Measurements from ENCODE around the gene SNRNP25. TPM values are rescaled to one million over a fixed set of nuclear protein-coding genes. Genes with fewer than 3 reads are reported as not detected.

The SNRNP25 gene
- 14.7 TPM for total RNA-seq
- 60.3 TPM for polyA plus RNA-seq (ENCODE audit: insufficient read depth, low read depth, low replicate concordance)
- long read RNA-seq, donor 1, transcript SNRNP25-201 (5 exons, 1,905 nt), result major isoform, 25 of 50 reads
- long read RNA-seq, donor 1, partial matches to known transcripts, result 25 of 50 reads
- long read RNA-seq, donor 1, other reads (novel, unspliced or antisense), result 0 of 50 reads
- long read RNA-seq, donor 2, transcript SNRNP25-201 (5 exons, 1,905 nt), result major isoform, 26 of 27 reads
- long read RNA-seq, donor 2, partial matches to known transcripts, result 0 of 27 reads
- long read RNA-seq, donor 2, other reads (novel, unspliced or antisense), result 0 of 27 reads
- long read RNA-seq, donor 3, transcript SNRNP25-201 (5 exons, 1,905 nt), result major isoform, 18 of 19 reads
- long read RNA-seq, donor 3, partial matches to known transcripts, result 0 of 19 reads
- long read RNA-seq, donor 3, other reads (novel, unspliced or antisense), result 0 of 19 reads
- long read RNA-seq, donor 4, transcript SNRNP25-201 (5 exons, 1,905 nt), result major isoform, 26 of 26 reads
- long read RNA-seq, donor 4, partial matches to known transcripts, result 0 of 26 reads
- long read RNA-seq, donor 4, other reads (novel, unspliced or antisense), result 0 of 26 reads
- long read RNA-seq, donor 5, partial matches to known transcripts, result 0 of 1 reads
- long read RNA-seq, donor 5, other reads (novel, unspliced or antisense), result 0 of 1 reads
- long read RNA-seq, donor 6, transcript SNRNP25-201 (5 exons, 1,905 nt), result major isoform, 25 of 28 reads
- long read RNA-seq, donor 6, partial matches to known transcripts, result 0 of 28 reads
- long read RNA-seq, donor 6, other reads (novel, unspliced or antisense), result 0 of 28 reads
- long read RNA-seq, donor 7, transcript SNRNP25-201 (5 exons, 1,905 nt), result major isoform, 9 of 10 reads
- long read RNA-seq, donor 7, partial matches to known transcripts, result 1 of 10 reads
- long read RNA-seq, donor 7, other reads (novel, unspliced or antisense), result 0 of 10 reads
- long read RNA-seq, donor 8, transcript SNRNP25-201 (5 exons, 1,905 nt), result major isoform, 27 of 32 reads
- long read RNA-seq, donor 8, partial matches to known transcripts, result 5 of 32 reads
- long read RNA-seq, donor 8, other reads (novel, unspliced or antisense), result 0 of 32 reads
- long read RNA-seq, donor 9, transcript SNRNP25-201 (5 exons, 1,905 nt), result major isoform, 7 of 8 reads
- long read RNA-seq, donor 9, partial matches to known transcripts, result 0 of 8 reads
- long read RNA-seq, donor 9, other reads (novel, unspliced or antisense), result 0 of 8 reads
- long read RNA-seq, donor 10, transcript SNRNP25-201 (5 exons, 1,905 nt), result major isoform, 17 of 21 reads
- long read RNA-seq, donor 10, partial matches to known transcripts, result 0 of 21 reads
- long read RNA-seq, donor 10, other reads (novel, unspliced or antisense), result 0 of 21 reads

DNA sequence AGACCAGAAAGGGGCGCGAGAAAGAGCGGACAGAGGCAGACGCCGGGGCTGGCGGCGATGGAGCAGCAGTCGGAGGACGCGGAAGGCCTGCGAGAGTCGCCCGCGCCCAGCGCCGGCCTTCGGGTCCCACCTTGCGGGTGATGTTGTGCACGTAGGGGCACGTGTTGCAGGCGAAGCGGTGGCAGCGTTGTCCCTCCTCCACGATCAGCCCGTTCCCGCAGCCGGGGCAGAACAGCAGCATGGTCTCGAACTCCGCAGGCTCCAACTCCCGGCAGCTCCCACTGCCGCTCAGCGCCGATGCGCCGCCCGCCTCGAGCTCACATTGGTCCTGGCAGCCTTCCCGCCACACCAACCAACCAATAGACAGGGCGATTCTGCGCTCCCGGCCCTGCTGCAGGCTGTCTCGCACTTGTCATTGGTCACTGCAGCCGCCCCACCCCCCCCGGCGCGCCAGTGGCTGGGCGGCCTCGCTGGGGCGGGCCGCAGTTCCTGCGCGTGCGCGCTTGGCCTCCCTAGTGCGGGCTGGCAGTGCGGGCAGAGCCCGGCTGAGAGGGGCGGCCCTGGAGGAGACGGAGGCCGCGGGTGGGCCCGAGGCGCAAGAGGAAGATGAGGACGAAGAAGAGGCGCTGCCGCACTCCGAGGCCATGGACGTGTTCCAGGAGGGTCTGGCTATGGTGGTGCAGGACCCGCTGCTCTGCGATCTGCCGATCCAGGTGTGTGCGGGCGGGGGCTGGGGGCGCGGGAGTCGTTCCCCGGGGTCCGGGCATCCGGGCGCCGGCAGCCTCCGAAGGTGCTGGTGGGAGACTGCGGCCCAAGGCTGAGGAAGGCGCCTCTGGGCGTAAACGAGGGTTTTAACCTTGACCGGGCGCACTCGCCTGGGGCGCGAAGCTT is at the start of gene SNRNP25, which contains the start of gene POLR3K:
Gene SNRNP25, plus strand, starts transcription at position 483 of the 891 bp plus-strand sequence. Its CDS starts 189 bp downstream, at position 672.
Gene POLR3K, minus strand, starts transcription at position 263 of the 891 bp plus-strand sequence. Its CDS starts 22 bp downstream, at position 241.
- no peaks in the 10 kb centered on the region for H3K27me3 ChIP-seq (ENCODE audit: control insufficient read depth, insufficient read depth, low read length)
- TF ChIP-seq, protein P1, sequence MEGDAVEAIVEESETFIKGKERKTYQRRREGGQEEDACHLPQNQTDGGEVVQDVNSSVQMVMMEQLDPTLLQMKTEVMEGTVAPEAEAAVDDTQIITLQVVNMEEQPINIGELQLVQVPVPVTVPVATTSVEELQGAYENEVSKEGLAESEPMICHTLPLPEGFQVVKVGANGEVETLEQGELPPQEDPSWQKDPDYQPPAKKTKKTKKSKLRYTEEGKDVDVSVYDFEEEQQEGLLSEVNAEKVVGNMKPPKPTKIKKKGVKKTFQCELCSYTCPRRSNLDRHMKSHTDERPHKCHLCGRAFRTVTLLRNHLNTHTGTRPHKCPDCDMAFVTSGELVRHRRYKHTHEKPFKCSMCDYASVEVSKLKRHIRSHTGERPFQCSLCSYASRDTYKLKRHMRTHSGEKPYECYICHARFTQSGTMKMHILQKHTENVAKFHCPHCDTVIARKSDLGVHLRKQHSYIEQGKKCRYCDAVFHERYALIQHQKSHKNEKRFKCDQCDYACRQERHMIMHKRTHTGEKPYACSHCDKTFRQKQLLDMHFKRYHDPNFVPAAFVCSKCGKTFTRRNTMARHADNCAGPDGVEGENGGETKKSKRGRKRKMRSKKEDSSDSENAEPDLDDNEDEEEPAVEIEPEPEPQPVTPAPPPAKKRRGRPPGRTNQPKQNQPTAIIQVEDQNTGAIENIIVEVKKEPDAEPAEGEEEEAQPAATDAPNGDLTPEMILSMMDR (IDR thresholded peaks at IDR 0.05; ENCODE audit: borderline replicate concordance, extremely low read depth, insufficient read depth), result no peak
- intact Hi-C loops (cut with DNase I), result no loop called here
- peak within 1 kb of the TSS; percentile 55 to 90 (median 71) for H3K9ac ChIP-seq (ENCODE audit: low read length in 3 of 3)
- no peaks in the 10 kb centered on the region for H3K9me3 ChIP-seq (ENCODE audit: control insufficient read depth in 2 of 3, insufficient read depth in 1 of 3, low read length in 3 of 3)
- peak within 1 kb of the TSS in 1 of 2 donors; percentile 23 for H3K27ac ChIP-seq (ENCODE audit: low read depth in 2 of 2, low read length in 2 of 2)
- peak; percentile 99 to 100 (median 99) for DNase-seq
- peaks cover 0 to 20% (median 11%) of the 10 kb centered on the region in 3 donors for H3K36me3 ChIP-seq (ENCODE audit: control insufficient read depth in 2 of 3, insufficient read depth in 3 of 3, low read length in 3 of 3)
- peaks cover 0 to 3% (median 2%) of the 10 kb centered on the region in 3 donors for H3K4me1 ChIP-seq (ENCODE audit: control insufficient read depth in 2 of 3, insufficient read depth in 2 of 3, low read depth in 1 of 3, low read length in 3 of 3)
- FAIRE-seq, result no peak
- H3K4me3 ChIP-seq (ENCODE audit: low read length in 3 of 3), result peak within 1 kb of the TSS; percentile 78 to 89 (median 88)

DNA sequence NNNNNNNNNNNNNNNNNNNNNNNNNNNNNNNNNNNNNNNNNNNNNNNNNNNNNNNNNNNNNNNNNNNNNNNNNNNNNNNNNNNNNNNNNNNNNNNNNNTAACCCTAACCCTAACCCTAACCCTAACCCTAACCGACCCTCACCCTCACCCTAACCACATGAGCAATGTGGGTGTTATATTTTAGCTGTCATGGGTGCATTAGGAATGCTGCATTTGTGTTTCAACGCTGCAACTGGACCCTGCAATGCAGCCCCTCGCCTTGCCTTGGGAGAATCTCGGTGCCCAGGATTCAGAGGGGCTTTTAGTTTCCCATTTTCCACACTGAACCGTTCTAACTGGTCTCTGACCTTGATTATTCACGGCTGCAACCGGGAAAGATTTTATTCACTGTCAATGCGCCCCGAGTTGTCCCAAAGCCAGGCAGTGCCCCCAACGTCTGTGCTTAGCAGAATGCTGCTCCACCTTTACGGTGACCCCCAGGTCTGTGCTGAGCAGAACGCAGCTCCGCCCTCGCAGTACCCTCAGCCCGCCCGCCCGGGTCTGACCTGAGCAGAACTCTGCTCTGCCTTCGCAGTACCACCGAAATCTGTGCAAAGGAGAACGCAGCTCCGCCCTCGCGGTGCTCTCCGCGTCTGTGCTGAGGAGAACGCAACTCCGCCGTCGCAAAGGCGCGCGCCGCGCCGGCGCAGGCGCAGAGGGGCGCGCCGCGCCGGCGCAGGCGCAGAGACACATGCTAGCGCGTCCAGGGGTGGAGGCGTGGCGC is 43.5 kb upstream of the SNRNP25 start:
- no peak for FAIRE-seq
- DNase-seq, result peak in 2 of 5 donors; percentile 26 to 59
- H3K27me3 ChIP-seq (ENCODE audit: control insufficient read depth, insufficient read depth, low read length), result no peaks in the 10 kb centered on the region
- TF ChIP-seq, protein P1 (IDR thresholded peaks at IDR 0.05; ENCODE audit: borderline replicate concordance, extremely low read depth, insufficient read depth), result no peak
- no peaks in the 10 kb centered on the region for H3K36me3 ChIP-seq (ENCODE audit: control insufficient read depth in 2 of 3, insufficient read depth in 3 of 3, low read length in 3 of 3)
- no peaks in the 10 kb centered on the region for H3K9me3 ChIP-seq (ENCODE audit: control insufficient read depth in 2 of 3, insufficient read depth in 1 of 3, low read length in 3 of 3)
- intact Hi-C loops (cut with DNase I), result no loop called here
- no peak overlapping the region for H3K9ac ChIP-seq (ENCODE audit: low read length in 3 of 3)
- no peak overlapping the region for H3K27ac ChIP-seq (ENCODE audit: low read depth in 2 of 2, low read length in 2 of 2)
- H3K4me1 ChIP-seq (ENCODE audit: control insufficient read depth in 2 of 3, insufficient read depth in 2 of 3, low read depth in 1 of 3, low read length in 3 of 3), result no peaks in the 10 kb centered on the region
- peak overlapping the region in 1 of 3 donors; percentile 26 for H3K4me3 ChIP-seq (ENCODE audit: low read length in 3 of 3)
